ENCODE data around the gene DUOXA2.
"Not testable (repeated sequence)": the region's sequence is repeated elsewhere in the genome, so short reads cannot be mapped to it uniquely, and the experiment has no call there.

Gene DUOXA2

GRCh38 chr15:45097466-45097865, 16.7 kb upstream of the DUOXA2 start:
- no peak for DNase-seq

- DNase-seq, result no peak
These were observed 14.5 kb upstream of the DUOXA2 start for GRCh38 chr15:45099549-45100165.

DNA sequence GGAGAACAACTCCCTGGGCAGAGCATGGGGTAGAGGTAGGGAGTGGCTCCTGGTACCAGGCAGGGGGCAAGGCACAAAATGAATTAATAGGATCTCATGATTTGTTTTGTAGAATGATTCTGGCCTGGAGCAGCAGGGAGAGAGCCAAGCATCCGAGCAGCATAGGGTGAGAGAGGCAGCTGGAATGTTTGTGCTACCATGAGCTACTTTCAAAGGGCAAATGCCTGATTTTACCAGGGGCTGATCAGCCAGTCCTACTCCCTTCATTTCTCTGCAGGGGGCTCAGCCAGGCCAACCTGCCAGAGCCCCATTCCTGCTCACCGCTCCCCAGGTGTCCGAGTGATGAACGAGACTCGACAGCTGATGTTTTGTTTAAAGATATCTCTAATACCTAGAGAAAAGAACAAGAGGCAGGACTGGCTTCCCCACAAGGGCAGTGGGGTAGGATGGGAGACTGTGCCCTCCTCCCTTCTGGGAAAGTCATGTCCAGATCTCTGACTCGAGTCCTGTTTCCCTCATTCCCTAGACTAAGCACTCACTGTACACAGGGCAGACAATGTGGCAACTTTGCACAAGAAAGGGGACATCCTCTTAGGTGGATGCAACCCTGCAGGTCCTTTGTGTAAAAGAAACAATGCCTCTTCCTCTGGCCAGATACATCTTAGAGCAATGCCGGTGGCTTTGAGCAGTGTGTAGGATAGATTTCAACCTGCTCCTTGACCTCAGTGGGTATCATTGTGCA, 13.1 kb upstream of the DUOXA2 start:
- DNase-seq, result no peak

- no peak for DNase-seq
These were observed 12.4 kb upstream of the DUOXA2 start for GRCh38 chr15:45101749-45102148.

- DNase-seq, result no peak
These were observed 11.9 kb upstream of the DUOXA2 start for GRCh38 chr15:45102226-45102625.

DNA sequence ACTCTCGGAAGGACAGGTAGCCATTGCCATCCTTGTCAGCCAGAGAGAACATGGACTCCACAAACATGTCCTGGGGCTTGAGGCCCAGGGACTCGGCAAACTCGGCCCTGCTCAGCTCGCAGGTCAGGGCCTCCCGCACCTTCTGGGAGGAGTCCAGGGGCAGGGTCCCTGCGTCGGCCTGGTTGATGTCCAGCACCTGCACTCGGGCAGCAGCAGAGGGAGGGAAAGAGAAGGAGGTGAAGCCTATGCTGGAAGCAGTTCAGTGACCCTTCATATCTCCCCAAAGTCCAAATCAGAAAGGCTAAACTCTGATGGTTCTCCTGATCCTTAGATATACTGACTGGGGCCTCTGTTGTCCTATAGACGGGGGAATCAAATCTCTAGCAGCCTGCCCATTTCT, 10.0 kb upstream of the DUOXA2 start:
- not testable (repeated sequence) for DNase-seq

- no peak for DNase-seq
These were observed 8.5 kb upstream of the DUOXA2 start for GRCh38 chr15:45105586-45105985.

DNA sequence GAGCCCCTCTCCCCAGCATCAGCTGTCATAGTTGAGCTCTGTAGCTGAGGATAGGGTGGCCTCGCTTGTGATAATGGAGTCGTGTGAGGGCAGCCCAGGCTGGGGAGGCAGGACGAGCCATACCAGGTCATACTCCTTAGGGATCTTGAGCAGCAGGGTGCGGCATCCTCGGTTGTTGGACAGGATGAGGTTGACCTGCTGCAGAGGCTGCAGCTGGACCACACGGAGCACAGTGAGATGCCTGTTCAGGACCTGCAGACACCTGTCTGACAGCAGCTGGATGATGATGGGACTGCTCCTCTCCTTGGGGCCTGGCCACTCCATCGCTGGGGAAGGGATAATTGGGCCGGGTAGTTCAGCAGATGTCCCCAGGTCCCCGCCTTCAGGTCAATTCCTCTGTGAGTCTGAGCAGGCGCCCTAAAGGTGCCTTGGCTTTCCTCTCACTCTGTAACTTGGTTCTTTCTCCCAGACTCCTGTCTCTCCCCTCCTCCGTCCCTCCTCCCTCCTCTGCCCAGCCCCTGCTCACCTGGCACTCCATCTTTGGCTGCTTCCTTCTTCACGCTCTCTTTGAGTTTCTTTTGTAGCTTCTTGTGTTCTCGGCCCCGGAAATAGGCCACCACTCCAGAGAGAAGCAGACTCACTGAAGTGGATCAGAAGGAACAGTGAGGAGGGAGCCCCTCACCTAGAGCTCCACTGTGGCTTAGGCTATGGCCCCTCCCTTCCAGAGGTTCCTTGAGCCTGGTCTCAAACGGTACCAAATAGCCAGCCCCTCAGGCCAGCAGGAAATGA, 7.9 kb upstream of the DUOXA2 start:
- no peak for DNase-seq

GRCh38 chr15:45107941-45108630, 6.0 kb upstream of the DUOXA2 start:
- no peak for DNase-seq

DNA sequence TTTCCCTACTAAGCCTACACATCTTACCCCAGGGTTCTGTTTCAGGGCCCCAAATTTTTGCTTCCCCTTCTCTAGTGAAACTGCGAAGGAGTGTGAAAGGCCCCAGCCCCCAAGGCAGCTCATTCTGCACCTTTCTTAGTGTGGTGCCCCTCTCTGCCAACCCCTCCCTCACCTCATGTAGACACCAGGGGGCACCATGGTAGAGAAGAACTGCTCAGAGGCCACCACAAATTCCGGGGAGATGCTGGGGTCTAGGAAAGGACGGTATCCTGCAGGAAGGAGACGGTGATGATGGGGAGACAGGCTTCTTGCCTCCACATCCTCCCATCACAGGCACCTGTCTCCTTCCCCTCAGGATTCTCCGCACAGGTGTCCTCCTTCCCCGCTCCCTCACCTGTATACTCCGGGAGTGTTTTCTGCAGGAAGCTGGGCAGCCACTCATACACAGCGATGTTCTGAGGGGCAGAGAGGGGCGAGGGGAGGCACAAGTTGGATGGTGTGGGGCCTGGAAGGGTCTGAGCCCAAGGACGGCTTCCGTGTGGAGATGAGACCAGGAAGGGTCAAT, 3.8 kb upstream of the DUOXA2 start:
- DNase-seq, result no peak

DNA sequence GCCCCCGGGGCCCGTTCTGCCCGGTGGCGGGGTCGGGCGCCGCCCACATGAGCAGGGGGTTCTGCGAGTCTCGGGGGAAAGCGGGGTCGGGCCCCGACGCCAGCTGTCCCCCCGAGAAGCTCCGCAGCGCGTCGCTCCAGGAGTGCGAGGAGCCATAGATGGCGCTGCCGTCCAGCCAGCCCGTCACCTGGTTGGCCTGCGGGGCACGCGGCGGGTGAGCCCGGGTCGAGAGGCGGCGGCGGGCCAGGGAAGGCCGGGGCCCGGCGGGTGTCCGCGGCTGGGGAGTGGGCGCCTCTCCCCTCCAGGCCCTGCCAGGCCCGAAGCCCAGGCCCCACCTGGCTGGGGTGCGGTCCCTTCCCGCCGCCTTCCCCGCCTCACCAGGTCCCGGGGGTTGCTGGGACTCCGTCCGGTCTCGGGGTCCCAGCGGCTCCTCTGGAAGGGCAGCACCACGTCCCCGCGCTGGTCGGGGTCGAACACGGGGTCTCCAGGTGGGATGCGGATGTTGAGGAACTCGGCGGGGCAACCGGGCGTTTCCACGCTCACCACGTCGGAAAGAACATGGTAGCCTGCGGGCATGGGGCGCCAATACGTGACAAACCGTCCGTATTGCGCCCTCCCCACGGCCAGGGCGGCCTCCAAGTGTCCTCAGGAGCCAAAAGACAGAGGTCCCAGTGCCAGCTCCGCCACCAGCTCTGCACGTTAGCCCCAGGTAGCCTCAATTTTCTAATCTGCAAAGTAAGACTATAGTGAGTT, 2.6 kb upstream of the DUOXA2 start:
- no peak for DNase-seq

- DNase-seq, result no peak
These were observed 2.0 kb upstream of the DUOXA2 start for GRCh38 chr15:45112143-45112590.

DNA sequence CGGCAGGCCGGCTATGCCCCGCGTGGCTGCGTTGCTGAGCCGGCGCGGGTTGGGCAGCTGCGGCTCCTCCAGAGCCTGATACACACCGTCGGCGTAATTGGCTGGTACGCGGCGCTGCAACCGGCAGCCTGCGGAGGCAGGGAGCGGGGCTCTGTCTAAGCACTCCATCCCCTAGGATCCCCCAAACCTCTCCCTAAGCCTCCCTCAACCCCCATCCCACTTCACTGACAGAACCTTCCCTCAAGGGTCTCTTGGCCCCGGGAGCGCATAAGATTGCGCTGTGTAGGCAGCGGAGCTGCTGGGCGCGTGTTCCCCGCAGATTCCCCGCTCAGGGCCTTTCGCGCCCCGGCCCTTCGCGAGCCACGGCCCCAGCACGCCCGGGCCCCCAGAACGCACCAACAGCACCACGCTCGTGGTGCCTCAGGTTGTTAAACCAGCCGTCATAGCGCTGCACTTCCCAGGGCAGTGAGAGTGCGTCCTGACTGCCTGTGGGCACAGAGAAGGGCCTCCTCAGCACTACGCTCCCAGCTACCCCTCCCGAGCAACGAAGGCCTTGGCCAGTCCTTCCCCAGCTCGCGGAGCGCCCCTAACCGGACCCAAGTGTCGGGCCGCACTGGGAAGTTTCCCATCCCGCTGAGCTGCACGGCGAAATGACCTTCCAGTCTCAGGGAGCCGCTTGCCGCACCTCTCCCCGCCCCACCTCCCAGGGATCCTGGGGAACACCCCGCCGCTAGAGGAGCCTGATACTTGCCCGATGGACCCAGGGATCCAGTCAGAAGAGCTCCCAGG, 1.3 kb upstream of the DUOXA2 start:
- DNase-seq, result no peak

DNA sequence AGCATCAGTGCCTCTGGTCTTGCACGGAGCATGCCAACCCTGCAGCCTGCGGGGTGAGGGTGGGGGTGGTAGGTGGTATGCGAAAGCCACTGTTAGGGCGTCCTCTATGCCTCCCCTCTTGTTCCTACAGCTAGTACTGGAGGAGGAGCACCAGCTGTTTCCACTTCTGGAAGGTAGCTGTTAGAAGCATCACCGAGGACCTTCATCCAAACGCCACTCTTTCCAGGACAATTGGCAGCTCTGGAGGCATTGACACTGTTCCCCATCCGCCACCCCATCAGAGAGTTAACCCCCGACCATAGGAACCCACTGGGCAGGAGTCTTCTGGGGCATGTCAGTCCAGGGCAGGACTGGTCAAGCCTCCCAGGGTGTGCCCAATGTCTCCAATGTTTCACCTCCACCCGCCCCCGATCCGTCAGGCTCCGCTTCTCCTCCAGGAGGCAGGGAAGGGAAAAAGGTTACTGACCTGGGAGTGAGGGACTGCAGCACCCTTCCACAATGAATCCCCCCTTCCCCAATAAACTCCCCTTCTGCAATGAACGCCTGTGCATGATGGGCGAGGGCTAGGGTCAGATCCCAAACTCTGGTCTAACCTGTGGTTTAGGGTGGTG, 641 bp upstream of the DUOXA2 start:
- no peak for DNase-seq

GRCh38 chr15:45114751-45115085, 592 bp downstream of the DUOXA2 start:
- no peak for DNase-seq

DNA sequence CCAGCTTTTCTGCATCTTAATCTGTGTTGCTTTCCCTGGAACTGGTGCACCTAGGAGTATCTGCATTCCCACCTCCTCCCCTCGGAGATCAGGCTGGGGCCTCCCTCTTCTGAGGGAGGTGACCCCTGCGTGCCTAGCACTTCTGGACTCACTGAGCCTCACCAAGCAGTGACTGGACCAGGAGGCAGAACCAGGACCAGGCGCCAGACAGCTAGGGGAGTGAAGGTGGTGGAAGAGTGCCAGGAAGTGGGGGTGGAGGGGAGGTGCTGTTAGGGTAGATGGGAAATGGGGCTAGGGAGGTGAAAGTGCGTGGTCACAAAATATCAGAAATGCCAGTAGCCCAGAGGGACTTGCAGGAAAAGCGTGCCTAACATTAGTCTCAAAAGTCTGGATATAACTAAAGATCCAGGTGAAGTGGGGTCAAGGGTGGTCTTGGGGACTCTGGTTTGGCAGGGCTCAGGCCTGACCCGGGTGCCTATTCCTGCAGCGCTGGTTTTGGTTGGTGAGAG, 1.2 kb downstream of the DUOXA2 start:
- DNase-seq, result no peak

DNA sequence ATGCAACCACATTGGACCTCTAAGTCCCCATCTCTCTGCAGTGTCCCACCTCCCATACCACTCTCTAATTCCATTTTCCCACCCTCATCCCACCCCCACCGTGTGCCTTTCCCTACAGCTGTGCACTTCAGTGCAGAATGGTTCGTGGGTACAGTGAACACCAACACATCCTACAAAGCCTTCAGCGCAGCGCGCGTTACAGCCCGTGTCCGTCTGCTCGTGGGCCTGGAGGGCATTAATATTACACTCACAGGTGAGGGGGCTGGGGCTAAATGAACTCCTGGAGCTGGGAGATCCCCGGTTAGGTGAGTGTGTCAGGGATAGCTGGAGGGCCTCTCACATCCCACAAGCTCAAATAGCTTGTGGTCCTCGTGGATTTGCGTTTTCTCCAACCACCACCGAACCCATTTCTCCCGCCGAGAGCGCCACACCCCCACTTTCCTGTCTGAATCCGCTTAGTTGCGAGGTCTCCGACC, 1.9 kb downstream of the DUOXA2 start:
- no peak for DNase-seq

GRCh38 chr15:45116482-45117307, 2.6 kb downstream of the DUOXA2 start:
- no peak for DNase-seq

DNA sequence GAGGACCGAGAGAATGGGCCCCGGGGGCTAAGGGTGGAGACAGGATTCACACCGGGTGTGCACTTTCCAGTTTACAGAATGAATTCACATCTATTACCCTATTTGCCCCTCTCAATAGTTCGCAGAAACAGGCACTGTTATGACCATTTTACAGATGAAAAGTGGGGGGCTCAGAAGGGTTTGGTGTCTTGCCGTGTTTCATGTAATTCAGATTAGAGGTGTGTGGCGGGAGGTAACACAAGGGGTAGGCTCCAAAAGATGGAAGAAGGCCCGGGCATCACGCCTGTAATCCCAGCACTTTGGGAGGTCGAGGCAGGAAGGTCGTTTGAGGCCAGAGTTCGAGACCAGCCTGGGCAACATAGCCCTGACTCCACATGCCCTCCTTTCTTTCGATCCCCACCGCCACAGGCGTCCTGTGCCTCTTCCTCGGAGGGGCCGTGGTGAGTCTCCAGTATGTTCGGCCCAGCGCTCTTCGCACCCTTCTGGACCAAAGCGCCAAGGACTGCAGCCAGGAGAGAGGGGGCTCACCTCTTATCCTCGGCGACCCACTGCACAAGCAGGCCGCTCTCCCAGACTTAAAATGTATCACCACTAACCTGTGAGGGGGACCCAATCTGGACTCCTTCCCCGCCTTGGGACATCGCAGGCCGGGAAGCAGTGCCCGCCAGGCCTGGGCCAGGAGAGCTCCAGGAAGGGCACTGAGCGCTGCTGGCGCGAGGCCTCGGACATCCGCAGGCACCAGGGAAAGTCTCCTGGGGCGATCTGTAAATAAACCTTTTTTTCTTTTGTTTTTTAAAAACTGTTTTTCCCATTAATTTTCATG, 3.4 kb downstream of the DUOXA2 start:
- DNase-seq, result no peak
